AG10803 (cell line): ENCODE measurements around the gene S100A12.

Experiments used
- DNase-seq: peaks from one replicate; pipeline ENCODE4 v3.0.0; 2010; ENCODE audit warnings: low read depth
- H3K4me3 ChIP-seq: 2 replicates; pipeline ENCODE4 v1.5.1; 2011; ENCODE audit warnings: mild to moderate bottlenecking, low read length, control low read depth
- CTCF ChIP-seq: conservative IDR thresholded peaks from 2 replicates; pipeline ENCODE4 v1.5.1; 2011; ENCODE audit warnings: mild to moderate bottlenecking, low read length, control low read depth, inconsistent platforms

The S100A12 gene

GRCh38 chr1:153343811-153344717, 31.4 kb downstream of the S100A12 start:
- TF ChIP-seq CTCF, result no peak
- no peak overlapping the region for H3K4me3 ChIP-seq
- no peak for DNase-seq

GRCh38 chr1:153343040-153343681, 32.3 kb downstream of the S100A12 start:
- no peak overlapping the region for H3K4me3 ChIP-seq
- no peak for DNase-seq
- no peak for TF ChIP-seq CTCF

GRCh38 chr1:153342178-153342577, 33.2 kb downstream of the S100A12 start:
- no peak for DNase-seq

GRCh38 chr1:153341431-153341934, 33.9 kb downstream of the S100A12 start:
- DNase-seq, result no peak
- TF ChIP-seq CTCF, result no peak
- no peak overlapping the region for H3K4me3 ChIP-seq

More at GRCh38 chr1:153342178-153342577, 33.2 kb downstream of the S100A12 start:
- no peak for TF ChIP-seq CTCF
- no peak overlapping the region for H3K4me3 ChIP-seq

GRCh38 chr1:153340356-153340755, 35.1 kb downstream of the S100A12 start:
- no peak overlapping the region for H3K4me3 ChIP-seq
- no peak for TF ChIP-seq CTCF

GRCh38 chr1:153339802-153340201, 35.6 kb downstream of the S100A12 start:
- no peak for TF ChIP-seq CTCF
- no peak for DNase-seq

More at GRCh38 chr1:153340356-153340755, 35.1 kb downstream of the S100A12 start:
- DNase-seq, result no peak

More at GRCh38 chr1:153339802-153340201, 35.6 kb downstream of the S100A12 start:
- H3K4me3 ChIP-seq, result no peak overlapping the region
